Thoracic aorta (tissue), 2 donors: ENCODE results near the gene MTMR3. TPM values are rescaled to one million over a fixed set of nuclear protein-coding genes. Genes with fewer than 3 reads are reported as not detected.

Experiments
- ATAC-seq: fragments of 150-250 bp; one replicate; pipeline ENCODE4 v1.8.0; 2017; ENCODE audit warnings: low read depth; ENCODE audit not compliant: insufficient number of reproducible peaks, low FRiP score
- DNase-seq: peaks from one replicate; pipeline ENCODE4 v3.0.0-alpha.2; 2020; ENCODE audit warnings: low spot score
- H3K27ac ChIP-seq, 2 donors: fragments of 200-600 bp; sonication (generic); 1 replicate in 1 of 2; 2 replicates in 1 of 2; pipeline ENCODE4 v1.5.1; 2016; ENCODE audit warnings: mild to moderate bottlenecking in 2 of 2, moderate library complexity in 2 of 2
- H3K27me3 ChIP-seq: fragments of 200-600 bp; sonication (generic); replicated peaks from 2 replicates; pipeline ENCODE4 v1.6.0; 2016; ENCODE audit warnings: mild to moderate bottlenecking; ENCODE audit not compliant: insufficient read depth
- H3K36me3 ChIP-seq: fragments of 200-600 bp; sonication (generic); one replicate; pipeline ENCODE4 v1.5.1; 2016
- H3K4me1 ChIP-seq, 2 donors: fragments of 200-600 bp; sonication (generic); 1 replicate in 1 of 2; 2 replicates in 1 of 2; pipeline versions ENCODE4 v1.5.1 to v1.6.0; 2016; ENCODE audit warnings: low read depth in 2 of 2, mild to moderate bottlenecking in 1 of 2; ENCODE audit not compliant: control insufficient read depth in 1 of 2
- H3K4me3 ChIP-seq: fragments of 200-600 bp; sonication (generic); 2 replicates; pipeline ENCODE4 v1.5.1; 2016; ENCODE audit warnings: mild to moderate bottlenecking
- H3K9me3 ChIP-seq: fragments of 200-600 bp; sonication (generic); 2 replicates; pipeline ENCODE4 v1.5.1; 2016
- total RNA-seq, 2 donors: library from RNA; depleted of rRNA; stranded (reverse); fragments of >200 nt; gene quantifications; one replicate each; pipeline versions ENCODE4 v1.1.0 to v1.2.3, GENCODE V29; 2016
- TF ChIP-seq, protein P1 (sequence below): fragments of 200-600 bp; sonication (generic); IDR thresholded peaks from one replicate; pipeline ENCODE4 v1.5.1; 2019; ENCODE audit warnings: antibody characterized with exemption

Gene MTMR3
- total RNA-seq, 2 donors from 2014 or later, result 33.3 to 61.9 TPM

DNA sequence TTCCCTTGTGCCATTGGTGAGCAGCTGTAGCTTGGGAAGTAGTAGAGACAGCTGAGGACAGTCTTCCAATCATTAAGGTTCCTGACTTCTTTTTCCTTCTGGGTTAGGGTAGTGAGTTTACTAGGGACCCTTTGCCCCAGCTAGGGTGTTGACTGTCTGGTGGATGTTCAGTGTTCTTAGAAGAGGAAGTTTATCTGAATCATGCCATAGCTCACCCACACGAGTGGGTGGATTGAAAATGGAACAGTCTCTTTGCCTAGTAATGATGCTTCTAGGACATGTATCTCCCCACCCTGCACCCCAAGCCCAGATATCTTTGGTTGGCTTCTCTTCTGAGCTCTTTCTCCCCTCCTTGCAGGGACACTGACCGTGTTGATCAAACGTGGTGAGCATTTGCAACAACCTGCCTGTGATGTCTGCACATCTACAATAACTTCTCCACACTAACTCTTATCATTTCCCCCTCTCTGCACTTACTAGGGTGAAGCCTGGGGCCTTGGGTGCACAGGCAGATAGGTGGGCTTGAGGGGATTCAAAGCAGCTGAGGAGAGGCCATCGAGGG, 140.2 kb downstream of the MTMR3 start:
- Histone ChIP-seq H3K4me3 (no peak overlapping the region), H3K27me3 (no peaks in the 10 kb centered on the region), H3K9me3 (no peaks in the 10 kb centered on the region), H3K36me3 (peaks cover 91% of the 10 kb centered on the region), H3K27ac (no peak overlapping the region), H3K4me1 (no peaks in the 10 kb centered on the region)
- DNase-seq, result no peak
- no peak for ATAC-seq
- TF ChIP-seq, protein P1, sequence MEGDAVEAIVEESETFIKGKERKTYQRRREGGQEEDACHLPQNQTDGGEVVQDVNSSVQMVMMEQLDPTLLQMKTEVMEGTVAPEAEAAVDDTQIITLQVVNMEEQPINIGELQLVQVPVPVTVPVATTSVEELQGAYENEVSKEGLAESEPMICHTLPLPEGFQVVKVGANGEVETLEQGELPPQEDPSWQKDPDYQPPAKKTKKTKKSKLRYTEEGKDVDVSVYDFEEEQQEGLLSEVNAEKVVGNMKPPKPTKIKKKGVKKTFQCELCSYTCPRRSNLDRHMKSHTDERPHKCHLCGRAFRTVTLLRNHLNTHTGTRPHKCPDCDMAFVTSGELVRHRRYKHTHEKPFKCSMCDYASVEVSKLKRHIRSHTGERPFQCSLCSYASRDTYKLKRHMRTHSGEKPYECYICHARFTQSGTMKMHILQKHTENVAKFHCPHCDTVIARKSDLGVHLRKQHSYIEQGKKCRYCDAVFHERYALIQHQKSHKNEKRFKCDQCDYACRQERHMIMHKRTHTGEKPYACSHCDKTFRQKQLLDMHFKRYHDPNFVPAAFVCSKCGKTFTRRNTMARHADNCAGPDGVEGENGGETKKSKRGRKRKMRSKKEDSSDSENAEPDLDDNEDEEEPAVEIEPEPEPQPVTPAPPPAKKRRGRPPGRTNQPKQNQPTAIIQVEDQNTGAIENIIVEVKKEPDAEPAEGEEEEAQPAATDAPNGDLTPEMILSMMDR, result no peak

DNA sequence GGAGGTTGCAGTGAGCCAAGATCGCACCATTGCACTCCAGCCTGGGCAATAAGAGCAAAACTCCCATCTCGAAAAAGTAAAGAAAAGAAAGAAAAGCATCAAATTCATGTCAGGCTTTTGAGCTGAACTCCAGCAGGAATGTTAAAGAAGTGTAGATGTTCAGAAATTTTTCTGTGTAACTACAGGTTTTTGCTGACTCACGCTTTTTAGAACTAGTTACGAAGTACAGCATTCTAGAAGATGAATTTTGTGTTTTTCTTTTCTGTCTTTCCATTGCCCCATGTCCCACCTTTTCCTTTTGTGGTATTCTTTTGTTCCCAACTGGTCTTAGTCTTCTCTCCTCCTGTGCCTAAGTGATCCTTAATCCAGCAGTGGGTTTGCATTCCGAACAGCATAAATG, 141.3 kb downstream of the MTMR3 start:
- Histone ChIP-seq H3K9me3 (no peaks in the 10 kb centered on the region), H3K27me3 (no peaks in the 10 kb centered on the region), H3K4me1 (no peaks in the 10 kb centered on the region), H3K4me3 (no peak overlapping the region), H3K36me3 (peaks cover 87% of the 10 kb centered on the region), H3K27ac (no peak overlapping the region)
- DNase-seq (no peak), ATAC-seq (no peak)
- TF ChIP-seq, protein P1, result no peak

DNA sequence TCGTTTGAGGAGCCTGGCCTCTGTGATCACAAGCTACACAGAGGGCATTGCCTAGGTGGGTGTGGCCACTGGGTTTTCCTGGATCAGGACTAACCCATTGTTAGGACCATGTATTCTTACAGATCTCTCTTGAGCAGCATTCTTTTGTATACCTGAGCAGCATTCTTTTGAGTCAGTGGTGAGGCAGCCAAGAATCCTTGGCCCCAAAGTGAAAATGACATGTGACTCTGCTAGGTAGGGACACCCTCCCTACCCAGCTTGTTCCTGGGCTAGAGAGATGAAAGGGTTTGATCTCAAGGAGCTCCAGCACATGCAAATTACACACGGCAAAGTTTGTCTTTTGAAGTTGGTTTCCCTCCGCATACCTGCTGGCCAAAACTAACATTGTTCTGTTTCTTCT, 142.2 kb downstream of the MTMR3 start:
- Histone ChIP-seq H3K4me3 (no peak overlapping the region), H3K27ac (no peak overlapping the region), H3K36me3 (peaks cover 77% of the 10 kb centered on the region), H3K9me3 (no peaks in the 10 kb centered on the region), H3K27me3 (no peaks in the 10 kb centered on the region), H3K4me1 (no peaks in the 10 kb centered on the region)
- DNase-seq (no peak), ATAC-seq (no peak)
- TF ChIP-seq, protein P1, result no peak

DNA sequence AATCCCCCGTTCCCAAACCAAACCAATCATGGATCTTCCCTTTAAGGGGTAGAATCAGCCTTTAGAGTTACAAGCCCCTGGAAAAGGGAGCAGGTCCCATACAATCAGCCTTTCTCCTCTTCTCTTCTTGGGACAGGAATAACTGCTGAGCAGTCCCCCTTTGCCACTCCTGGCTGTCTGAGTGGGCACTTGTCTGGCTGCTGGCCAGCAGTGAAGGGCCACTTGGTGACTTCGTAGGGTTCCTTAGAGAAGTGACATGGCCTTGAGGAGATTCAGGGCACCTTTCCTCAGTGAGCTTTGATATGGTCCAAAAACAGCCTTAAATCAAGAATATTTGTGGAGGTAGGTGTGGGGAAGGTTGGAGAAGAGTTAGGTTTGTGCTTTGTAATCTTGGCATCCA, 143.8 kb downstream of the MTMR3 start:
- Histone ChIP-seq H3K4me1 (no peaks in the 10 kb centered on the region), H3K9me3 (no peaks in the 10 kb centered on the region), H3K36me3 (peaks cover 62% of the 10 kb centered on the region), H3K4me3 (no peak overlapping the region), H3K27me3 (no peaks in the 10 kb centered on the region), H3K27ac (no peak overlapping the region)
- no peak for ATAC-seq
- DNase-seq, result no peak
- TF ChIP-seq, protein P1, result no peak

DNA sequence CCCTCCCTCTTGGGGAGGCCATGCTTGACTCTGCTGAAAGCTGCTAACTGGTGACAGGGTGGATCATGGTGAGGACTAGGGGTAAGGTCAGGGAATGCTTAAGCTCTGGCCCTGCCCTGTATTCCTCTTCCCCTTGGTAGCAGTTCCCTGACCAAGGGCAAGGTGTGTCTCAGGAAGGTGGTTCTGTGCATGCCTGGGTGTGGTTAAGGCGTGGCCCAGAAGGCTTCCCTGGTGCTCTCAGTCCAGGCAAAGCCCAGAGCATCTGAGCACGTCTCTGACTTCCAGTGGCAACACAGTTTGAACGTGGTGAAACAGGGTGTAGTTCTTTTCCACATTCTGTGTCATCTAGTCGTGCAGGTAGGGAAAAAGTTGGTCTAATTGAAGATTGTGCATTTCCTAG, 144.2 kb downstream of the MTMR3 start:
- ATAC-seq, result no peak
- no peak overlapping the region for H3K4me3 ChIP-seq
- H3K9me3 ChIP-seq, result no peaks in the 10 kb centered on the region
- no peak overlapping the region for H3K27ac ChIP-seq
- TF ChIP-seq, protein P1, result no peak
- H3K27me3 ChIP-seq, result no peaks in the 10 kb centered on the region
- H3K4me1 ChIP-seq, result no peaks in the 10 kb centered on the region
- DNase-seq, result no peak
- peaks cover 58% of the 10 kb centered on the region for H3K36me3 ChIP-seq
